Adrenal gland (tissue), 12 donors: ENCODE measurements around the gene ZFHX3. TPM values are rescaled to one million over a fixed set of nuclear protein-coding genes. Genes with fewer than 3 reads are reported as not detected.

Experiments
- DNase-seq, 7 donors: peaks; one replicate each; pipeline ENCODE4 v3.0.0-alpha.2; 2019 to 2020
- H3K27ac ChIP-seq, 5 donors: fragments of 200-600 bp; sonication (generic) in 4 of 5; 1 replicate in 3 of 5; 2 replicates in 2 of 5; pipeline versions ENCODE4 v1.5.1 to v1.8.0; 2016 to 2020; ENCODE audit warnings: mild to moderate bottlenecking in 1 of 5
- H3K27me3 ChIP-seq: fragments of 200-600 bp; 2 replicates; pipeline ENCODE4 v1.8.0; 2021
- H3K36me3 ChIP-seq, 2 donors: fragments of 200-600 bp; replicated peaks in 1 of 2; 1 replicate in 1 of 2; 2 replicates in 1 of 2; pipeline versions ENCODE4 v1.5.1 to v1.8.0; 2018 to 2022
- H3K4me1 ChIP-seq, 2 donors: fragments of 200-600 bp; replicated peaks in 1 of 2; 1 replicate in 1 of 2; 2 replicates in 1 of 2; pipeline versions ENCODE4 v1.5.1 to v1.8.0; 2018 to 2021
- H3K4me3 ChIP-seq, 4 donors: fragments of 200-600 bp; sonication (generic) in 3 of 4; one replicate each; pipeline ENCODE4 v1.5.1; 2016 to 2018
- H3K9me3 ChIP-seq, 3 donors: fragments of 200-600 bp; sonication (generic) in 1 of 3; replicated peaks in 1 of 3; 1 replicate in 2 of 3; 2 replicates in 1 of 3; pipeline versions ENCODE4 v1.5.1 to v1.8.0; 2016 to 2021
- CTCF ChIP-seq, 6 experiments: fragments of 450-650 bp in 4 of 6; fragments of 200-600 bp in 2 of 6; sonication (generic) in 1 of 6; IDR thresholded peaks; 1 replicate in 5 of 6; 2 replicates in 1 of 6; pipeline versions ENCODE4 v1.5.1 to v1.8.0; 2016 to 2021; ENCODE audit warnings: antibody characterized with exemption in 6 of 6, mild to moderate bottlenecking in 2 of 6, moderate library complexity in 1 of 6
- POLR2A ChIP-seq, 2 donors: fragments of 450-650 bp; IDR thresholded peaks; one replicate each; pipeline ENCODE4 v1.6.1; 2017; ENCODE audit warnings: antibody characterized with exemption in 2 of 2, mild to moderate bottlenecking in 2 of 2, moderate library complexity in 1 of 2
- WGBS, 4 donors: extraction: QIAGEN DNeasy Blood & Tissue Kit in 2 of 4; methylation state at CpG; one replicate each; pipeline versions ENCODE4 v1.1.5 to v1.1.7; 2013 to 2017; 5-methylcytosine and 5-hydroxymethylcytosine counted together
- intact Hi-C, 2 donors: fragments of 100-400 bp; cut with DNase I; formaldehyde crosslinking; loops; one replicate each; pipeline versions ENCODE4 v1.14.1 to v1.15.0; 2022 to 2023
- polyA plus RNA-seq, 3 donors: library from polyadenylated mRNA; stranded (reverse); fragments of 200-250 nt in 2 of 3; fragments of 350-450 nt in 1 of 3; fragmentation: Illumina TruSeq in 1 of 3; extraction: RNeasy Lipid Tissue Mini Kit (QIAGEN cat#74804) in 1 of 3; gene quantifications; one replicate each; pipeline ENCODE4 v1.2.3, GENCODE V29; 2013 to 2014
- total RNA-seq, 9 donors: library from RNA; depleted of rRNA in 4 of 9; stranded (reverse); fragments of >200 nt in 4 of 9; fragments of 120-200 nt in 1 of 9; fragmentation: NEBNext Ultra II Directional in 1 of 9; extraction: Animal tissue kit (Norgen Biotek cat#: 25700) in 1 of 9; gene quantifications; one replicate each; pipeline versions ENCODE4 v1.1.0 to v1.2.4, GENCODE V29; 2013 to 2023
- donor health status: healthy with polysubstance abuse.
- donor health status: Bipolar disorder and iron deficiency.
- donor health status: DM: yes; HTN: yes; CAD: no.
- donor health status: DM: no; HTN: no; CAD: no.
- donor health status: DM: no; HTN: no; CAD: no.
- donor health status: DM: yes; HTN: yes; CAD: no.

The ZFHX3 gene
- total and polyA plus RNA-seq, 12 donors, result 2.4 to 31.6 (median 19.3) TPM

- intact Hi-C loops, result no loop called here
- Histone ChIP-seq H3K4me1 (peaks cover 0 to 23% of the 10 kb centered on the region in 2 donors), H3K4me3 (peak overlapping the region in 2 of 4 donors; percentile 27 to 63), H3K9me3 (no peaks in the 10 kb centered on the region), H3K27me3 (no peaks in the 10 kb centered on the region), H3K27ac (peak overlapping the region in 4 of 5 donors; percentile 45 to 84 (median 72)), H3K36me3 (peaks cover 0 to 2% of the 10 kb centered on the region in 2 donors)
- DNase-seq, result peak; percentile 75 to 90 (median 89)
- TF ChIP-seq CTCF (IDR thresholded peaks at IDR 0.05), result peak in 2 of 6 experiments; percentile 19 to 29
- peak; percentile 25 to 84 for TF ChIP-seq POLR2A (IDR thresholded peaks at IDR 0.05)
- WGBS, 4 donors, result 4 to 19% (median 11%) methylated on average over 4 to 43 of the region's 43 CpGs
Measured at GRCh38 chr16:72787514-72788268, 260.2 kb downstream of the ZFHX3 start.

GRCh38 chr16:72787130-72787513, 260.8 kb downstream of the ZFHX3 start:
- Histone ChIP-seq H3K36me3 (peaks cover 0 to 2% of the 10 kb centered on the region in 2 donors), H3K4me1 (peaks cover 0 to 23% of the 10 kb centered on the region in 2 donors), H3K27ac (peak overlapping the region in 3 of 5 donors; percentile 70 to 84 (median 75)), H3K4me3 (peak overlapping the region in 2 of 4 donors; percentile 27 to 63), H3K27me3 (no peaks in the 10 kb centered on the region), H3K9me3 (no peaks in the 10 kb centered on the region)
- WGBS, 4 donors, result 16 to 17% (median 16%) methylated on average over 16 to 23 of the region's 23 CpGs
- peak in 1 of 7 donors; percentile 33 for DNase-seq
- intact Hi-C loops, result no loop called here
- TF ChIP-seq CTCF (IDR thresholded peaks at IDR 0.05) (no peak), POLR2A (IDR thresholded peaks at IDR 0.05) (no peak)

GRCh38 chr16:72786606-72787005, 261.3 kb downstream of the ZFHX3 start:
- peaks cover 0 to 23% of the 10 kb centered on the region in 2 donors for H3K4me1 ChIP-seq
- 87 to 95% (median 92%) methylated on average over 6 of the region's 6 CpGs for WGBS, 4 donors
- intact Hi-C loops, result no loop called here
- no peaks in the 10 kb centered on the region for H3K9me3 ChIP-seq
- peak overlapping the region in 2 of 5 donors; percentile 70 to 75 for H3K27ac ChIP-seq
- H3K27me3 ChIP-seq, result no peaks in the 10 kb centered on the region
- TF ChIP-seq POLR2A (IDR thresholded peaks at IDR 0.05) (no peak), CTCF (IDR thresholded peaks at IDR 0.05) (no peak)
- H3K4me3 ChIP-seq, result no peak overlapping the region
- no peak for DNase-seq
- H3K36me3 ChIP-seq, result peaks cover 0 to 2% of the 10 kb centered on the region in 2 donors

GRCh38 chr16:72785886-72786285, 262.0 kb downstream of the ZFHX3 start:
- H3K4me1 ChIP-seq, result peaks cover 0 to 23% of the 10 kb centered on the region in 2 donors
- H3K36me3 ChIP-seq, result no peaks in the 10 kb centered on the region
- 49 to 60% (median 55%) methylated on average over 3 of the region's 3 CpGs for WGBS, 4 donors
- TF ChIP-seq POLR2A (IDR thresholded peaks at IDR 0.05) (no peak), CTCF (IDR thresholded peaks at IDR 0.05) (no peak)
- H3K9me3 ChIP-seq, result no peaks in the 10 kb centered on the region
- no peak for DNase-seq
- H3K4me3 ChIP-seq, result no peak overlapping the region
- intact Hi-C loops, result no loop called here
- no peak overlapping the region for H3K27ac ChIP-seq
- H3K27me3 ChIP-seq, result no peaks in the 10 kb centered on the region
